ENCODE data around the gene PJA1.
A peak's percentile ranks its signal among the peaks of the same experiment; 100 is the strongest.

Gene PJA1

GRCh38 chrX:69177511-69178162, 12.4 kb upstream of the PJA1 start:
- peaks cover 0 to 11% (median 4%) of the 10 kb centered on the region in 11 experiments; a peak in 6 of 22 replicates for H3K9me3 ChIP-seq (replicated peaks in 1 of 11)
- no peak overlapping the region for H3K27ac ChIP-seq
- H3K4me1 ChIP-seq, result no peaks in the 10 kb centered on the region; a peak in 1 of 20 replicates
- H3K9ac ChIP-seq, result no peak overlapping the region
- no peaks in the 10 kb centered on the region for H3K36me3 ChIP-seq
- no peak overlapping the region for H3K4me2 ChIP-seq
- H3K4me3 ChIP-seq, result no peak overlapping the region
- TF ChIP-seq Cebpa-rat (IDR thresholded peaks at IDR 0.05), result no peak
- no peaks in the 10 kb centered on the region; a peak in 1 of 22 replicates for H4K20me1 ChIP-seq
- H3K27me3 ChIP-seq, result peaks cover 53 to 99% (median 94%) of the 10 kb centered on the region in 11 experiments

DNA sequence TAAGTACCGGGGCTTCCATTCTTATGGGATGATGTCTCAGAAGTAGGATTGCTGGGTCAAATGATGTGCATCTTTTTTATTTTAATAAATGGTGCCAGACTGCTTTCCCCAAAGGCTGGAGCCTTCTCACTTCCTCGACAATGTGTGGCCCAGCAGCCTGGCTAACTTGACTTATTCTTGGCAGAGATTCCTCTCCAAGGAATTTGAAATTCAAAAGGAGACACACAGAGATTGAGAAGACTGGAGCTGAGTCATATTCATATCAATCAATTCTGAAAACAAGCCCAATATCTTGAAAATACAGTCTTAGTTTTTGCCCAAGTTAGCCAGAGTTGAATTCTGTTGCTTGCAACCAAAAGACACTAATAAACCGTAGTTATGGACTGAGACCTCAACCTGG, 10.8 kb upstream of the PJA1 start:
- Histone ChIP-seq H3K9ac (no peak overlapping the region), H3K27ac (no peak overlapping the region), H3K9me3 (replicated peaks in 1 of 11) (peaks cover 0 to 11% (median 4%) of the 10 kb centered on the region in 11 experiments; a peak in 6 of 22 replicates), H3K4me2 (no peak overlapping the region), H3K4me3 (no peak overlapping the region), H3K27me3 (peaks cover 53 to 95% (median 90%) of the 10 kb centered on the region in 11 experiments), H3K36me3 (no peaks in the 10 kb centered on the region), H4K20me1 (no peaks in the 10 kb centered on the region; a peak in 1 of 22 replicates), H3K4me1 (no peaks in the 10 kb centered on the region)
- TF ChIP-seq Cebpa-rat (IDR thresholded peaks at IDR 0.05), result no peak

DNA sequence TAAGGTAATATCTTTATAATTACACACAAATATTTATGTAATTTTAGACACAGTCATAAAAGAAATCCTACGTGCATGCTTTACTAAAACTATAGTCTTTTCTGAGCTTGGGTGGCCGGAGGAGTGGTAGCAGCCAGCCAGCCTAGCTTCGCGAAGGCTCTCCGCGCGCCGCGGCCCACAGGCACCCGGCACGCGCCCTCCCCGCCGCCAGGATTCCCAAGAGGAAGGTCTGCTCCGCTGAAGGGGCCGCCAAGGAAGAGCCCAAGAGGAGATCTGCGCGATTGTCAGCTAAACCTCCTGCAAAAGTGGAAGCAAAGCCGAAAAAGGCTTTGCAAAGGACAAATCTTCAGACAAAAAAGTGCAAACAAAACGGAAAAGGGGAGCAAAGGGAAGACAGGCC, 8.7 kb upstream of the PJA1 start:
- H4K20me1 ChIP-seq, result no peaks in the 10 kb centered on the region; a peak in 1 of 22 replicates
- H3K4me1 ChIP-seq, result no peaks in the 10 kb centered on the region
- H3K4me2 ChIP-seq, result no peak overlapping the region
- peaks cover 0 to 25% (median 8%) of the 10 kb centered on the region in 11 experiments; a peak in 10 of 22 replicates for H3K9me3 ChIP-seq (replicated peaks in 1 of 11)
- no peak overlapping the region for H3K4me3 ChIP-seq
- peaks cover 40 to 94% (median 83%) of the 10 kb centered on the region in 11 experiments for H3K27me3 ChIP-seq
- H3K36me3 ChIP-seq, result no peaks in the 10 kb centered on the region
- no peak overlapping the region for H3K27ac ChIP-seq
- no peak overlapping the region for H3K9ac ChIP-seq
- no peak for TF ChIP-seq Cebpa-rat (IDR thresholded peaks at IDR 0.05)

- TF ChIP-seq Cebpa-rat (IDR thresholded peaks at IDR 0.05), result no peak
- Histone ChIP-seq H3K4me1 (no peaks in the 10 kb centered on the region), H3K4me3 (no peak overlapping the region), H3K4me2 (no peak overlapping the region), H3K36me3 (no peaks in the 10 kb centered on the region), H3K9me3 (replicated peaks in 1 of 11) (peaks cover 0 to 28% (median 10%) of the 10 kb centered on the region in 11 experiments; a peak in 11 of 22 replicates), H3K27ac (no peak overlapping the region), H3K9ac (no peak overlapping the region), H4K20me1 (no peaks in the 10 kb centered on the region; a peak in 1 of 22 replicates), H3K27me3 (peaks cover 33 to 89% (median 78%) of the 10 kb centered on the region in 11 experiments)
These were observed 7.7 kb upstream of the PJA1 start for GRCh38 chrX:69172937-69173336.

DNA sequence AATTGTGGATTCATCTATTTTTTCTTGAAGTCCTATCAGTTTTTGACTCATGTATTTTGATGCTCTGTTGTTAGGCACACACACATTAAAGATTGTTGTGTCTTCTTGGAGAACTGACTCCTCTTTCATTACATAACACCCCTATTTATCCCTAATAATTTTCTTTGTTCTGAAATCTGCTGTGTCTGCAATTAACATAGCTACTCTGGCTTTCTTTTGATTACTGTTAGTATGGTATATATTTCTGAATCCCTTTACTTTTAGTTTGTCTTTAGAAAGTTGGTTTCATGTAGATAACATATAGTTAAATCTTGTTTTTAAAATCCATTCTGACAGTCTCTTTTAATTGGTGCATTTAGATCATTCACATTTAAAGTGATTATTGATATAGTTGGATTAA, 5.1 kb upstream of the PJA1 start:
- Histone ChIP-seq H3K4me3 (no peak overlapping the region), H3K9ac (no peak overlapping the region), H4K20me1 (no peaks in the 10 kb centered on the region), H3K27me3 (peaks cover 29 to 78% (median 62%) of the 10 kb centered on the region in 11 experiments), H3K27ac (no peak overlapping the region), H3K36me3 (no peaks in the 10 kb centered on the region), H3K4me1 (peaks cover 0 to 6% (median 0%) of the 10 kb centered on the region in 10 experiments; a peak in 3 of 20 replicates), H3K4me2 (no peak overlapping the region), H3K9me3 (replicated peaks in 1 of 11) (peaks cover 0 to 18% (median 6%) of the 10 kb centered on the region in 11 experiments; a peak in 10 of 22 replicates)
- TF ChIP-seq Cebpa-rat (IDR thresholded peaks at IDR 0.05), result no peak

GRCh38 chrX:69163936-69164741, 1.1 kb downstream of the PJA1 start:
- Histone ChIP-seq H3K9me3 (replicated peaks in 1 of 11) (peaks cover 0 to 6% (median 4%) of the 10 kb centered on the region in 11 experiments; a peak in 9 of 22 replicates), H3K9ac (peak overlapping the region in 4 of 11 experiments; percentile 2 to 85 (median 84); a peak in 7 of 22 replicates)

GRCh38 chrX:69162361-69162865, 2.8 kb downstream of the PJA1 start:
- no peak for TF ChIP-seq Cebpa-rat (IDR thresholded peaks at IDR 0.05)
- no peak overlapping the region for H3K27ac ChIP-seq
- no peak overlapping the region for H3K4me3 ChIP-seq
- no peak overlapping the region for H3K4me2 ChIP-seq
- peaks cover 0 to 20% (median 16%) of the 10 kb centered on the region in 11 experiments; a peak in 13 of 22 replicates for H3K36me3 ChIP-seq
- H3K27me3 ChIP-seq, result peaks cover 27 to 84% (median 73%) of the 10 kb centered on the region in 11 experiments
- H3K4me1 ChIP-seq, result peaks cover 0 to 16% (median 9%) of the 10 kb centered on the region in 10 experiments; a peak in 15 of 20 replicates
- no peaks in the 10 kb centered on the region for H3K9me3 ChIP-seq (replicated peaks in 1 of 11)
- no peak overlapping the region for H3K9ac ChIP-seq
- peaks cover 0 to 59% (median 37%) of the 10 kb centered on the region in 11 experiments; a peak in 16 of 22 replicates for H4K20me1 ChIP-seq

More at GRCh38 chrX:69163936-69164741, 1.1 kb downstream of the PJA1 start:
- Histone ChIP-seq H3K36me3 (peaks cover 0 to 20% (median 16%) of the 10 kb centered on the region in 11 experiments; a peak in 13 of 22 replicates), H3K4me1 (peaks cover 0 to 10% (median 7%) of the 10 kb centered on the region in 10 experiments; a peak in 14 of 20 replicates), H3K4me3 (peak overlapping the region; percentile 68 to 80 (median 78); a peak in 19 of 20 replicates), H3K4me2 (peak overlapping the region; percentile 50 to 70 (median 57); a peak in 21 of 22 replicates), H4K20me1 (peaks cover 0 to 42% (median 34%) of the 10 kb centered on the region in 11 experiments; a peak in 16 of 22 replicates), H3K27ac (peak overlapping the region in 1 of 11 experiments; percentile 91; a peak in 2 of 22 replicates), H3K27me3 (peaks cover 14 to 76% (median 55%) of the 10 kb centered on the region in 11 experiments)
- TF ChIP-seq Cebpa-rat (IDR thresholded peaks at IDR 0.05), result no peak

DNA sequence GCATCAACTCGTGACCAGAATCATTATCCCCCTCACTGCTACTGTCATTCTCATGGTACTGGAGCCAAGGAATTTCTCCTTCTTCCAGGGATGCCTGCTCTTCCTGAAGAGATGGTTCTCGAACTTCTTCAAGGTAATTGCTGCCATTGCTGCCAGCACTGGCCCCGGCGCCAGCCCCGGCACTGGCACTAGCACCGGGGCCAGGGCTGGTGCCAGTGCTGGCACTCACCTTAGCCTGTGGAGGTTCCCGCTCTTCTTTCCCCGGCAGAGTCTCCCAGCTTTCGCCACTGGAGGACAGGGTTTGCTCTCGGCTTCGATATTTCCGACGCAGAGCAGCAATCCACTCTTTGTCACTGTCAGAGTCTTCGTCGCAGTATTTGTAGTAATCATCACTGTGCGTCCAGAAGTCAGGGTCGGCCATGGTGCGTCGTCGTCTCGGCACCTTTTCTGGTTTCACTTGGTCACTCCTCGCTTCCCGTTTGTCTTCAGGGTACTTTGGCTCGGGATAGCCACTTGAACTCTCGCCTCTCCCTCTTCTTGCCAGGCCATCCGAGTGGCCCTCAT, 3.4 kb downstream of the PJA1 start:
- Histone ChIP-seq H3K4me2 (no peak overlapping the region), H4K20me1 (peaks cover 0 to 60% (median 37%) of the 10 kb centered on the region in 11 experiments; a peak in 16 of 22 replicates), H3K36me3 (peaks cover 0 to 20% (median 16%) of the 10 kb centered on the region in 11 experiments; a peak in 13 of 22 replicates), H3K4me1 (peaks cover 0 to 16% (median 9%) of the 10 kb centered on the region in 10 experiments; a peak in 15 of 20 replicates), H3K27ac (no peak overlapping the region), H3K9me3 (replicated peaks in 1 of 11) (no peaks in the 10 kb centered on the region), H3K27me3 (peaks cover 30 to 88% (median 74%) of the 10 kb centered on the region in 11 experiments), H3K9ac (no peak overlapping the region), H3K4me3 (no peak overlapping the region)
- no peak for TF ChIP-seq Cebpa-rat (IDR thresholded peaks at IDR 0.05)
